ENCODE data around the gene SLC5A6.
"Not testable (repeated sequence)": the region's sequence is repeated elsewhere in the genome, so short reads cannot be mapped to it uniquely, and the experiment has no call there.

The SLC5A6 gene

GRCh38 chr2:27178469-27178868, 33.6 kb downstream of the SLC5A6 start:
- Histone ChIP-seq H3K4ac (ENCODE audit: low read depth, low read length) (no peak overlapping the region), H3K79me1 (ENCODE audit: low read length) (no peaks in the 10 kb centered on the region), H3K9me3 (ENCODE audit: insufficient read depth, low read depth, low read length) (no peaks in the 10 kb centered on the region), H3K36me3 (ENCODE audit: control insufficient read depth in 1 of 2, insufficient read depth in 2 of 2, low read length in 2 of 2) (no peaks in the 10 kb centered on the region), H2BK120ac (ENCODE audit: insufficient read depth, low read length, poor library complexity) (no peak overlapping the region), H4K12ac (ENCODE audit: low read depth, low read length) (no peak overlapping the region), H3K14ac (ENCODE audit: low read length) (no peak overlapping the region), H3K9ac (ENCODE audit: low read length) (no peak overlapping the region), H3K4me2 (ENCODE audit: low read length) (no peak overlapping the region), H3K27me3 (ENCODE audit: insufficient read depth, low read length) (no peaks in the 10 kb centered on the region), H2BK12ac (ENCODE audit: low read length) (no peak overlapping the region), H2AK5ac (ENCODE audit: low read length) (no peak overlapping the region), H2BK5ac (ENCODE audit: low read depth, low read length, poor library complexity) (no peak overlapping the region), H4K8ac (ENCODE audit: low read depth, low read length) (no peak overlapping the region), H3K23ac (ENCODE audit: low read length) (no peak overlapping the region), H3K27ac (ENCODE audit: low read depth, low read length) (no peak overlapping the region), H2AFZ (ENCODE audit: insufficient read depth, low read length, poor library complexity) (no peak overlapping the region), H3K4me3 (ENCODE audit: low read depth, low read length) (no peak overlapping the region), H4K91ac (ENCODE audit: low read depth, low read length) (no peak overlapping the region), H3K4me1 (ENCODE audit: control insufficient read depth in 1 of 2, insufficient read depth in 2 of 2, low read length in 2 of 2) (no peaks in the 10 kb centered on the region), H3K79me2 (ENCODE audit: control insufficient read depth, insufficient read depth, low read length, poor library complexity) (no peaks in the 10 kb centered on the region), H3K18ac (ENCODE audit: low read length) (no peak overlapping the region)
- WGBS (ENCODE audit: extremely low coverage, insufficient coverage, insufficient read length), result no CpG with 5 or more reads among the region's 3 CpGs
- DNase-seq, result no peak

- Histone ChIP-seq H4K91ac (ENCODE audit: low read depth, low read length) (no peak overlapping the region), H4K12ac (ENCODE audit: low read depth, low read length) (no peak overlapping the region), H3K4me3 (ENCODE audit: low read depth, low read length) (no peak overlapping the region), H2BK120ac (ENCODE audit: insufficient read depth, low read length, poor library complexity) (no peak overlapping the region), H3K27me3 (ENCODE audit: insufficient read depth, low read length) (no peaks in the 10 kb centered on the region), H2BK12ac (ENCODE audit: low read length) (no peak overlapping the region), H3K23ac (ENCODE audit: low read length) (peak overlapping the region; percentile 22), H2AFZ (ENCODE audit: insufficient read depth, low read length, poor library complexity) (no peak overlapping the region), H2BK5ac (ENCODE audit: low read depth, low read length, poor library complexity) (no peak overlapping the region), H3K4me2 (ENCODE audit: low read length) (no peak overlapping the region), H4K8ac (ENCODE audit: low read depth, low read length) (no peak overlapping the region), H3K4me1 (ENCODE audit: control insufficient read depth in 1 of 2, insufficient read depth in 2 of 2, low read length in 2 of 2) (no peaks in the 10 kb centered on the region), H3K9me3 (ENCODE audit: insufficient read depth, low read depth, low read length) (no peaks in the 10 kb centered on the region), H3K36me3 (ENCODE audit: control insufficient read depth in 1 of 2, insufficient read depth in 2 of 2, low read length in 2 of 2) (no peaks in the 10 kb centered on the region), H3K9ac (ENCODE audit: low read length) (peak overlapping the region; percentile 8), H3K79me2 (ENCODE audit: control insufficient read depth, insufficient read depth, low read length, poor library complexity) (no peaks in the 10 kb centered on the region), H2AK5ac (ENCODE audit: low read length) (no peak overlapping the region), H3K27ac (ENCODE audit: low read depth, low read length) (no peak overlapping the region), H3K4ac (ENCODE audit: low read depth, low read length) (no peak overlapping the region), H3K18ac (ENCODE audit: low read length) (no peak overlapping the region), H3K79me1 (ENCODE audit: low read length) (no peaks in the 10 kb centered on the region), H3K14ac (ENCODE audit: low read length) (no peak overlapping the region)
- WGBS (ENCODE audit: extremely low coverage, insufficient coverage, insufficient read length), result no CpG with 5 or more reads among the region's 15 CpGs
- DNase-seq, result peak in 1 of 2 donors; percentile 29
These were observed 34.4 kb downstream of the SLC5A6 start for GRCh38 chr2:27177441-27178351.

DNA sequence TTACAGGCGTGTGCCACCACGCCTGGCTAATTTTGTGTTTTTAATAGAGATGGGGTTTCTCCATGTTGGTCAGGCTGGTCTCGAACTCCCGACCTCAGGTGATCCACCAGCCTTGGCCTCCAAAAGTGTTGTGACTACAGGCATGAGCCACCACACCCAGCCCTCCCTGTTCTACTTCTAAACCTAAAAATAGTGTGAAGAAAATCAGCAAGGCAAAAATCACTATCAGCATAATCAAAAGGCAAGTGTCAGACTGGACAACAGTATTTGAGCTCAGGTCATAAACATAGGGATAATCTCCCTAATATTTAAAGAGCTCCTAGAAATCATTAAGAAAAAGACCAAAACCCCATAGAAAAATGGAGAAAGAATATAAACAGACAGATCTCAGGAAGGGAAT, 36.3 kb downstream of the SLC5A6 start:
- not testable (repeated sequence) for H3K9me3 ChIP-seq (ENCODE audit: insufficient read depth, low read depth, low read length); H3K14ac ChIP-seq (ENCODE audit: low read length); H3K4ac ChIP-seq (ENCODE audit: low read depth, low read length); H3K36me3 ChIP-seq (ENCODE audit: control insufficient read depth in 1 of 2, insufficient read depth in 2 of 2, low read length in 2 of 2); H4K91ac ChIP-seq (ENCODE audit: low read depth, low read length); H3K27ac ChIP-seq (ENCODE audit: low read depth, low read length); H2BK12ac ChIP-seq (ENCODE audit: low read length); H3K27me3 ChIP-seq (ENCODE audit: insufficient read depth, low read length); H3K4me3 ChIP-seq (ENCODE audit: low read depth, low read length); DNase-seq; H2BK5ac ChIP-seq (ENCODE audit: low read depth, low read length, poor library complexity); H3K23ac ChIP-seq (ENCODE audit: low read length); H4K12ac ChIP-seq (ENCODE audit: low read depth, low read length); H3K18ac ChIP-seq (ENCODE audit: low read length); H3K79me1 ChIP-seq (ENCODE audit: low read length); H4K8ac ChIP-seq (ENCODE audit: low read depth, low read length); H2AK5ac ChIP-seq (ENCODE audit: low read length); H3K79me2 ChIP-seq (ENCODE audit: control insufficient read depth, insufficient read depth, low read length, poor library complexity); H3K4me2 ChIP-seq (ENCODE audit: low read length); H2AFZ ChIP-seq (ENCODE audit: insufficient read depth, low read length, poor library complexity); H2BK120ac ChIP-seq (ENCODE audit: insufficient read depth, low read length, poor library complexity); H3K4me1 ChIP-seq (ENCODE audit: control insufficient read depth in 1 of 2, insufficient read depth in 2 of 2, low read length in 2 of 2); H3K9ac ChIP-seq (ENCODE audit: low read length)
- WGBS (ENCODE audit: extremely low coverage, insufficient coverage, insufficient read length), result no CpG with 5 or more reads among the region's 4 CpGs

- no peaks in the 10 kb centered on the region for H3K9me3 ChIP-seq (ENCODE audit: insufficient read depth, low read depth, low read length)
- H2AK5ac ChIP-seq (ENCODE audit: low read length), result no peak overlapping the region
- no peak overlapping the region for H4K8ac ChIP-seq (ENCODE audit: low read depth, low read length)
- H3K4ac ChIP-seq (ENCODE audit: low read depth, low read length), result no peak overlapping the region
- H3K79me2 ChIP-seq (ENCODE audit: control insufficient read depth, insufficient read depth, low read length, poor library complexity), result no peaks in the 10 kb centered on the region
- H3K27me3 ChIP-seq (ENCODE audit: insufficient read depth, low read length), result no peaks in the 10 kb centered on the region
- H3K23ac ChIP-seq (ENCODE audit: low read length), result no peak overlapping the region
- H2BK120ac ChIP-seq (ENCODE audit: insufficient read depth, low read length, poor library complexity), result no peak overlapping the region
- H3K14ac ChIP-seq (ENCODE audit: low read length), result no peak overlapping the region
- H4K12ac ChIP-seq (ENCODE audit: low read depth, low read length), result no peak overlapping the region
- H3K9ac ChIP-seq (ENCODE audit: low read length), result no peak overlapping the region
- no peaks in the 10 kb centered on the region for H3K4me1 ChIP-seq (ENCODE audit: control insufficient read depth in 1 of 2, insufficient read depth in 2 of 2, low read length in 2 of 2)
- H3K4me3 ChIP-seq (ENCODE audit: low read depth, low read length), result no peak overlapping the region
- no peak overlapping the region for H2BK12ac ChIP-seq (ENCODE audit: low read length)
- WGBS (ENCODE audit: extremely low coverage, insufficient coverage, insufficient read length), result no CpG with 5 or more reads among the region's 8 CpGs
- no peak overlapping the region for H2BK5ac ChIP-seq (ENCODE audit: low read depth, low read length, poor library complexity)
- H3K27ac ChIP-seq (ENCODE audit: low read depth, low read length), result no peak overlapping the region
- no peak overlapping the region for H4K91ac ChIP-seq (ENCODE audit: low read depth, low read length)
- H3K79me1 ChIP-seq (ENCODE audit: low read length), result no peaks in the 10 kb centered on the region
- no peaks in the 10 kb centered on the region for H3K36me3 ChIP-seq (ENCODE audit: control insufficient read depth in 1 of 2, insufficient read depth in 2 of 2, low read length in 2 of 2)
- no peak for DNase-seq
- H3K4me2 ChIP-seq (ENCODE audit: low read length), result no peak overlapping the region
- no peak overlapping the region for H2AFZ ChIP-seq (ENCODE audit: insufficient read depth, low read length, poor library complexity)
- no peak overlapping the region for H3K18ac ChIP-seq (ENCODE audit: low read length)
These were observed 36.7 kb downstream of the SLC5A6 start for GRCh38 chr2:27175330-27175729.
